Measurements from ENCODE around the gene ENTPD3. TPM values are rescaled to one million over a fixed set of nuclear protein-coding genes. Genes with fewer than 3 reads are reported as not detected.

The ENTPD3 gene, protein sequence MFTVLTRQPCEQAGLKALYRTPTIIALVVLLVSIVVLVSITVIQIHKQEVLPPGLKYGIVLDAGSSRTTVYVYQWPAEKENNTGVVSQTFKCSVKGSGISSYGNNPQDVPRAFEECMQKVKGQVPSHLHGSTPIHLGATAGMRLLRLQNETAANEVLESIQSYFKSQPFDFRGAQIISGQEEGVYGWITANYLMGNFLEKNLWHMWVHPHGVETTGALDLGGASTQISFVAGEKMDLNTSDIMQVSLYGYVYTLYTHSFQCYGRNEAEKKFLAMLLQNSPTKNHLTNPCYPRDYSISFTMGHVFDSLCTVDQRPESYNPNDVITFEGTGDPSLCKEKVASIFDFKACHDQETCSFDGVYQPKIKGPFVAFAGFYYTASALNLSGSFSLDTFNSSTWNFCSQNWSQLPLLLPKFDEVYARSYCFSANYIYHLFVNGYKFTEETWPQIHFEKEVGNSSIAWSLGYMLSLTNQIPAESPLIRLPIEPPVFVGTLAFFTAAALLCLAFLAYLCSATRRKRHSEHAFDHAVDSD
- not detected for total RNA-seq
- not detected for total RNA-seq (2013)

GRCh38 chr3:40387001-40387894, at the start of gene ENTPD3:
TSS of gene ENTPD3 (plus strand) at chr3:40387184. CDS start at chr3:40388058, 874 bp downstream.
- Mint-ChIP-seq H3K4me1 (peaks cover 11% of the 10 kb centered on the region in 2 donors), H3K4me3 (peak within 1 kb of the TSS; percentile 76), H3K9me3 (no peaks in the 10 kb centered on the region), H3K27ac (no peak within 1 kb of the TSS), H3K36me3 (no peaks in the 10 kb centered on the region), H3K27me3 (ENCODE audit: low read depth in 2 of 2) (peaks cover 22 to 31% of the 10 kb centered on the region in 2 donors)
- TF ChIP-seq, protein P1, sequence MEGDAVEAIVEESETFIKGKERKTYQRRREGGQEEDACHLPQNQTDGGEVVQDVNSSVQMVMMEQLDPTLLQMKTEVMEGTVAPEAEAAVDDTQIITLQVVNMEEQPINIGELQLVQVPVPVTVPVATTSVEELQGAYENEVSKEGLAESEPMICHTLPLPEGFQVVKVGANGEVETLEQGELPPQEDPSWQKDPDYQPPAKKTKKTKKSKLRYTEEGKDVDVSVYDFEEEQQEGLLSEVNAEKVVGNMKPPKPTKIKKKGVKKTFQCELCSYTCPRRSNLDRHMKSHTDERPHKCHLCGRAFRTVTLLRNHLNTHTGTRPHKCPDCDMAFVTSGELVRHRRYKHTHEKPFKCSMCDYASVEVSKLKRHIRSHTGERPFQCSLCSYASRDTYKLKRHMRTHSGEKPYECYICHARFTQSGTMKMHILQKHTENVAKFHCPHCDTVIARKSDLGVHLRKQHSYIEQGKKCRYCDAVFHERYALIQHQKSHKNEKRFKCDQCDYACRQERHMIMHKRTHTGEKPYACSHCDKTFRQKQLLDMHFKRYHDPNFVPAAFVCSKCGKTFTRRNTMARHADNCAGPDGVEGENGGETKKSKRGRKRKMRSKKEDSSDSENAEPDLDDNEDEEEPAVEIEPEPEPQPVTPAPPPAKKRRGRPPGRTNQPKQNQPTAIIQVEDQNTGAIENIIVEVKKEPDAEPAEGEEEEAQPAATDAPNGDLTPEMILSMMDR (IDR thresholded peaks at IDR 0.05): no peak
- peaks cover 4% of the 10 kb centered on the region for H3K27me3 ChIP-seq (ENCODE audit: control insufficient read depth, insufficient read depth, low read length)
- H3K27ac ChIP-seq (ENCODE audit: low read length): no peak within 1 kb of the TSS
- no peaks in the 10 kb centered on the region for H3K36me3 ChIP-seq (ENCODE audit: control insufficient read depth, insufficient read depth, low read length)
- WGBS (ENCODE audit: insufficient coverage): 11% methylated on average over 46 of the region's 49 CpGs
- peaks cover 5% of the 10 kb centered on the region for H3K4me1 ChIP-seq (ENCODE audit: control insufficient read depth, insufficient read depth, low read length)
- H3K4me3 ChIP-seq (ENCODE audit: low read length): no peak within 1 kb of the TSS
- H3K9me3 ChIP-seq (ENCODE audit: control insufficient read depth, insufficient read depth, low read length): no peaks in the 10 kb centered on the region
- DNase-seq: peak in 1 of 2 donors; percentile 49
- intact Hi-C loops (cut with micrococcal nuclease): no loop called here
- ATAC-seq: peak; percentile 68 to 97 (median 95)

- WGBS (ENCODE audit: insufficient coverage): no CpG with 5 or more reads among the region's 1 CpG
- H3K4me1 Mint-ChIP-seq: no peaks in the 10 kb centered on the region
- no peaks in the 10 kb centered on the region for H3K27me3 ChIP-seq (ENCODE audit: control insufficient read depth, insufficient read depth, low read length)
- no peak for ATAC-seq
- no peaks in the 10 kb centered on the region for H3K9me3 ChIP-seq (ENCODE audit: control insufficient read depth, insufficient read depth, low read length)
- no peak for DNase-seq
- no peak overlapping the region for H3K4me3 ChIP-seq (ENCODE audit: low read length)
- H3K4me1 ChIP-seq (ENCODE audit: control insufficient read depth, insufficient read depth, low read length): no peaks in the 10 kb centered on the region
- TF ChIP-seq, protein P1 (IDR thresholded peaks at IDR 0.05): no peak
- intact Hi-C loops (cut with micrococcal nuclease): no loop called here
- H3K9me3 Mint-ChIP-seq: no peaks in the 10 kb centered on the region
- H3K36me3 ChIP-seq (ENCODE audit: control insufficient read depth, insufficient read depth, low read length): no peaks in the 10 kb centered on the region
- no peak overlapping the region for H3K27ac ChIP-seq (ENCODE audit: low read length)
- H3K27ac Mint-ChIP-seq: no peak overlapping the region
- peaks cover 5 to 10% of the 10 kb centered on the region in 2 donors for H3K27me3 Mint-ChIP-seq (ENCODE audit: low read depth in 2 of 2)
- no peaks in the 10 kb centered on the region for H3K36me3 Mint-ChIP-seq
- H3K4me3 Mint-ChIP-seq: no peak overlapping the region
These were observed 47.1 kb upstream of the ENTPD3 start for GRCh38 chr3:40339871-40340270.

DNA sequence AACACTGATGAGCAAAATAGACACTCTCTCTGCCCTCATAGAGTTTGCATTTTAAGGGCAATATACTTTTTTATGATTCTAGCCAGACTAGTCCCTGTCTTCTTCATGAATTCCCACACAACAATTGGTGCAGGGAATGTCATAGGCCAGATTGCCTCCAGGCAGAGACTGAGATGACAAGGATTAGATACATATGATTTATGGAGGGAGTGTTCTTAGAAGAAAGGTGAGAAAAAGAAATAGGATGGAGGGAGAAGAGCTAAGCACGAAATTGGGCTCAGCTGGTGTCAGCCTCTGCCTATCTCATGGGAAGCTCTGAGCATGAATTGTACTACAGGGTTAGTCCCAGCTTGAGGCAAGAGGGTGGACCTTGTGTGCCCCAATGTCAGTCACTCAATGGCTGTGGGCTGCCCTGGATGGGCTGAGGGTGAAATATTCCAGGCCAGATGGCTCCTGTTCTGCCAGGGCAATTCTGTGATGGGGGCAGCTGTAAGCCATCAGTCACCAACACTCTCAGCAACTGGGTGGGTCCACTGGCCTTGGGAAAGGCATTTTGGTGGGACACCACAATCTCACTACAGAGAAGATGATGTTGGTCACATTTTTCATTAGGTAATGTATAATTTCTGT, 46.3 kb upstream of the ENTPD3 start:
- ATAC-seq (no peak), DNase-seq (no peak)
- H3K9me3 ChIP-seq (ENCODE audit: control insufficient read depth, insufficient read depth, low read length): no peaks in the 10 kb centered on the region
- no peaks in the 10 kb centered on the region for H3K36me3 ChIP-seq (ENCODE audit: control insufficient read depth, insufficient read depth, low read length)
- Mint-ChIP-seq H3K9me3 (no peaks in the 10 kb centered on the region), H3K4me3 (no peak overlapping the region), H3K36me3 (no peaks in the 10 kb centered on the region), H3K27me3 (ENCODE audit: low read depth in 2 of 2) (peaks cover 5 to 10% of the 10 kb centered on the region in 2 donors), H3K27ac (no peak overlapping the region), H3K4me1 (no peaks in the 10 kb centered on the region)
- H3K27ac ChIP-seq (ENCODE audit: low read length): no peak overlapping the region
- intact Hi-C loops (cut with micrococcal nuclease): no loop called here
- H3K4me3 ChIP-seq (ENCODE audit: low read length): no peak overlapping the region
- TF ChIP-seq, protein P1 (IDR thresholded peaks at IDR 0.05): no peak
- H3K27me3 ChIP-seq (ENCODE audit: control insufficient read depth, insufficient read depth, low read length): no peaks in the 10 kb centered on the region
- 70% methylated on average over 1 of the region's 1 CpG for WGBS (ENCODE audit: insufficient coverage)
- no peaks in the 10 kb centered on the region for H3K4me1 ChIP-seq (ENCODE audit: control insufficient read depth, insufficient read depth, low read length)
